Activated CD8-positive, alpha-beta T cell treated with anti-CD3 and anti-CD28 coated beads for 36 hours (primary cell): ENCODE measurements around the gene DOCK4. TPM values are rescaled to one million over a fixed set of nuclear protein-coding genes. Genes with fewer than 3 reads are reported as not detected.

Source experiments
- ATAC-seq: fragments of 200-7000 bp; cut with Tn5 transposase; one replicate; pipeline ENCODE4 v1.10.0; 2021; ENCODE audit warnings: mild to moderate bottlenecking, moderate library complexity
- CTCF ChIA-PET: fragments of 350-600 bp; sonication (Branson Sonifier 250); formaldehyde crosslinking; loops from one replicate; lab custom pipeline; 2021; ENCODE audit warnings: antibody characterized with exemption; lab: Charles Lee
- POLR2A ChIA-PET: fragments of 350-600 bp; sonication (Branson Sonifier 250); formaldehyde crosslinking; loops from one replicate; lab custom pipeline; 2021; ENCODE audit warnings: antibody characterized with exemption; lab: Charles Lee
- DNase-seq: peaks from one replicate; pipeline ENCODE4 v3.0.0-alpha.2; 2020
- H3K27ac Mint-ChIP-seq: one replicate; pipeline ENCODE4 v1.8.0; 2021; ENCODE audit warnings: mild to moderate bottlenecking, mixed read lengths
- H3K27me3 Mint-ChIP-seq: one replicate; pipeline ENCODE4 v1.8.0; 2021; ENCODE audit warnings: mixed read lengths
- H3K36me3 Mint-ChIP-seq: one replicate; pipeline ENCODE4 v1.8.0; 2021; ENCODE audit warnings: low read depth, mixed read lengths
- H3K4me1 Mint-ChIP-seq: one replicate; pipeline ENCODE4 v1.8.0; 2021; ENCODE audit warnings: low read depth, mixed read lengths
- H3K4me3 Mint-ChIP-seq: one replicate; pipeline ENCODE4 v1.8.0; 2021; ENCODE audit warnings: mild to moderate bottlenecking, moderate library complexity, mixed read lengths
- H3K9me3 Mint-ChIP-seq: one replicate; pipeline ENCODE4 v1.8.0; 2021; ENCODE audit warnings: mixed read lengths
- CTCF ChIP-seq: fragments of 200-600 bp; IDR thresholded peaks from one replicate; pipeline ENCODE4 v1.8.0; 2022; ENCODE audit warnings: antibody characterized with exemption, mild to moderate bottlenecking
- intact Hi-C: fragments of 100-400 bp; cut with micrococcal nuclease; formaldehyde crosslinking; loops from one replicate; pipeline ENCODE4 v1.10.0; 2022
- total RNA-seq, 2 experiments: library from RNA; stranded (reverse); gene quantifications; one replicate each; pipeline ENCODE4 v1.2.3, GENCODE V29; 2021

DOCK4 gene
- total RNA-seq, 2 experiments from 2014 or later: 0.31 to 0.32 TPM

DNA sequence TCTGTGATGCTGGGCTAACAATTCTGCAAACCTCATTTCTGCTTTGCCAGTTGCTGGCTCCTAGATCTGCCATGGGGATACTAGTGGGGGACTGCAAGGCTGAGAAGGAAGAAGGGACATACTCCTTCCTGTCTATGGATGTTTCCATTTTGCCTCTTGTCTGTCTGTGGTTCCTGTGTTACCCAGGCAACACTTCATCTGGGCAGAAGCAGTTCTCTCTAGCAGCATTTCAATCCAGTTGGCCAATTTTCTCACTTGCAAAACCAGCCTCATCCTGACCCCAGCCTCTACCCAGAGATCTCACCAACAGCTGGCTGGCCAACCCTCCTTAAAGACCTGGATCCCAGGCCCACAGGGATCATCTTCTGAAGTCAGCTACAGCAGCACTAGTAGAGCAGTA lies 131.7 kb downstream of the DOCK4 start:
- no peak for DNase-seq
- no peak for TF ChIP-seq CTCF
- ATAC-seq: no peak
- H3K9me3 Mint-ChIP-seq: no peaks in the 10 kb centered on the region
- peaks cover 19% of the 10 kb centered on the region for H3K27me3 Mint-ChIP-seq
- H3K4me1 Mint-ChIP-seq: no peaks in the 10 kb centered on the region
- intact Hi-C loops: no loop called here
- H3K27ac Mint-ChIP-seq: no peak overlapping the region
- no peaks in the 10 kb centered on the region for H3K36me3 Mint-ChIP-seq
- POLR2A ChIA-PET: no interaction called here
- CTCF ChIA-PET: interaction anchor here (1.0 kb wide), 1 partner anchor 9 kb away, joined by 3 read pairs; no protein-coding TSS in a partner anchor
- H3K4me3 Mint-ChIP-seq: no peak overlapping the region

DNA sequence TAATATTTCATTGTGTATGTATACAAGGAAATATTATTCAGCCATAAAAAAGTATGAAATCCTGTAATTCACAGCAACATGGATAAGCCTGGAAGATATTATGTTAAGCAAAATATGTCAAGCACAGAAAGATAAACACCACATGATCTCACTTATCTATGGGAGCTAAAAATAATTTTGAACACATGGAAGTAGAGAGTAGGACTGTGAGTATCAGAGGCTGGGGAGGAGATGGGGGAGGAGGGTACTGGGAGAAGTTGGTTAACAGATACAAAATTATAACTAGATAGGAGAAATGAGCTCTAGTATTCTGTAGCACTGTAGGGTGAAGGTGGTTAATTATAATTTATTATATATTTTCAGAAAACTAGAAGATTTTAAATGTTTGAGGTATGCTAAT lies 132.7 kb downstream of the DOCK4 start:
- H3K27ac Mint-ChIP-seq: no peak overlapping the region
- peaks cover 21% of the 10 kb centered on the region for H3K27me3 Mint-ChIP-seq
- CTCF ChIA-PET: interaction anchor here (1.0 kb wide), 1 partner anchor 8 kb away, joined by 3 read pairs; no protein-coding TSS in a partner anchor
- POLR2A ChIA-PET: no interaction called here
- intact Hi-C loops: no loop called here
- no peaks in the 10 kb centered on the region for H3K36me3 Mint-ChIP-seq
- H3K9me3 Mint-ChIP-seq: no peaks in the 10 kb centered on the region
- TF ChIP-seq CTCF: no peak
- no peak for DNase-seq
- no peak overlapping the region for H3K4me3 Mint-ChIP-seq
- no peaks in the 10 kb centered on the region for H3K4me1 Mint-ChIP-seq
- no peak for ATAC-seq

- ATAC-seq (no peak), DNase-seq (no peak)
- H3K9me3 Mint-ChIP-seq: no peaks in the 10 kb centered on the region
- ChIA-PET CTCF (interaction anchor here (1.3 kb wide), 1 partner anchor 8 kb away, joined by 3 read pairs; no protein-coding TSS in a partner anchor), POLR2A (no interaction called here)
- H3K36me3 Mint-ChIP-seq: no peaks in the 10 kb centered on the region
- peaks cover 16% of the 10 kb centered on the region for H3K27me3 Mint-ChIP-seq
- H3K4me1 Mint-ChIP-seq: no peaks in the 10 kb centered on the region
- intact Hi-C loops: no loop called here
- no peak overlapping the region for H3K4me3 Mint-ChIP-seq
- no peak for TF ChIP-seq CTCF
- no peak overlapping the region for H3K27ac Mint-ChIP-seq
Observed at GRCh38 chr7:112072541-112073245, 133.5 kb downstream of the DOCK4 start.

- no peak for TF ChIP-seq CTCF
- Mint-ChIP-seq H3K4me1 (no peaks in the 10 kb centered on the region), H3K27ac (no peak overlapping the region), H3K9me3 (no peaks in the 10 kb centered on the region), H3K36me3 (no peaks in the 10 kb centered on the region), H3K27me3 (peaks cover 16% of the 10 kb centered on the region), H3K4me3 (no peak overlapping the region)
- POLR2A ChIA-PET: no interaction called here
- DNase-seq: no peak
- intact Hi-C loops: no loop called here
- ATAC-seq: no peak
- CTCF ChIA-PET: interaction anchor here (1.3 kb wide), 1 partner anchor 8 kb away, joined by 3 read pairs; no protein-coding TSS in a partner anchor
Observed at GRCh38 chr7:112071856-112072255, 134.3 kb downstream of the DOCK4 start.

DNA sequence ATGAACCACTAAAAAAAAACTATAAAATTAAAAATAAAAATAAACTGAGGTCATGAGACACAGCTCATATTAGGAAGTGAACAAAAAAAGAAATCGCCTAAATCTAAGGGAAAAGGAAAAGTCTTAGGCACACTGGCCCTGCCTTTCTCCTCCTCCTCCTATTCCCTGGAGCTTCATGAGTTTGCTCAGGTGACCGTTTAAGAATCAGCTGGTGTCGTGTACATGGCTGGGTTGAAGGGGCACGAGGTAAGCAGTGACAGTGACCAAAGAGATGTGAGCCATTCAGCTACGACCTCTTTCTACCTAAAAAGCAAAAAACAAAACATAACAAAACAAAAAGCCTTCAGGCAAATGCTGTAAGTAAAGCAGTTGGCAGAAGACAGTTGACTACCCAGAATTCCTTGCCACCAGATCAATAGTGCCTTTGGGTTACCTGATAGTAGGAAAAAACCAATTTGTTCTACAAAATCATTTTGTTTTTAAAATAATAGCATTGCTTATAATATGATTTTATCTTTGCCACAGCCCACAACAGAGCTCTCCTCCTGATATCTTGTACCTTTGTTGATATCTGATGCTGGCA lies 135.4 kb downstream of the DOCK4 start:
- ChIA-PET CTCF (no interaction called here), POLR2A (no interaction called here)
- ATAC-seq: no peak
- Mint-ChIP-seq H3K27me3 (peaks cover 15% of the 10 kb centered on the region), H3K27ac (no peak overlapping the region), H3K36me3 (no peaks in the 10 kb centered on the region), H3K4me3 (no peak overlapping the region), H3K4me1 (no peaks in the 10 kb centered on the region), H3K9me3 (no peaks in the 10 kb centered on the region)
- DNase-seq: no peak
- no peak for TF ChIP-seq CTCF
- intact Hi-C loops: no loop called here
